Muscle layer of duodenum (tissue), 2 donors: ENCODE data around the gene TRIM39.

ENCODE experiments used
- H3K27ac ChIP-seq: one replicate; pipeline ENCODE4 v1.7.0; 2013; ENCODE audit warnings: mild to moderate bottlenecking, low read length
- H3K27me3 ChIP-seq: one replicate; pipeline ENCODE4 v1.7.0; 2013; ENCODE audit warnings: low read depth, mild to moderate bottlenecking, control low read depth, low read length
- H3K36me3 ChIP-seq, 2 donors: one replicate each; pipeline ENCODE4 v1.7.0; 2013; ENCODE audit warnings: low read length in 2 of 2, control low read depth in 1 of 2, mild to moderate bottlenecking in 1 of 2; ENCODE audit not compliant: insufficient read depth in 2 of 2, control insufficient read depth in 1 of 2
- H3K4me1 ChIP-seq, 2 donors: one replicate each; pipeline ENCODE4 v1.7.0; 2013; ENCODE audit warnings: low read length in 2 of 2, mild to moderate bottlenecking in 2 of 2, control low read depth in 1 of 2, moderate library complexity in 1 of 2; ENCODE audit not compliant: insufficient read depth in 2 of 2, control insufficient read depth in 1 of 2
- H3K4me3 ChIP-seq, 2 donors: one replicate each; pipeline ENCODE4 v1.7.0; 2013; ENCODE audit warnings: low read length in 2 of 2, low read depth in 1 of 2, mild to moderate bottlenecking in 1 of 2
- H3K9me3 ChIP-seq, 2 donors: one replicate each; pipeline ENCODE4 v1.7.0; 2013; ENCODE audit warnings: low read length in 2 of 2, control low read depth in 1 of 2, mild to moderate bottlenecking in 1 of 2; ENCODE audit not compliant: control insufficient read depth in 1 of 2
- donor health status: healthy.

TRIM39 gene

DNA sequence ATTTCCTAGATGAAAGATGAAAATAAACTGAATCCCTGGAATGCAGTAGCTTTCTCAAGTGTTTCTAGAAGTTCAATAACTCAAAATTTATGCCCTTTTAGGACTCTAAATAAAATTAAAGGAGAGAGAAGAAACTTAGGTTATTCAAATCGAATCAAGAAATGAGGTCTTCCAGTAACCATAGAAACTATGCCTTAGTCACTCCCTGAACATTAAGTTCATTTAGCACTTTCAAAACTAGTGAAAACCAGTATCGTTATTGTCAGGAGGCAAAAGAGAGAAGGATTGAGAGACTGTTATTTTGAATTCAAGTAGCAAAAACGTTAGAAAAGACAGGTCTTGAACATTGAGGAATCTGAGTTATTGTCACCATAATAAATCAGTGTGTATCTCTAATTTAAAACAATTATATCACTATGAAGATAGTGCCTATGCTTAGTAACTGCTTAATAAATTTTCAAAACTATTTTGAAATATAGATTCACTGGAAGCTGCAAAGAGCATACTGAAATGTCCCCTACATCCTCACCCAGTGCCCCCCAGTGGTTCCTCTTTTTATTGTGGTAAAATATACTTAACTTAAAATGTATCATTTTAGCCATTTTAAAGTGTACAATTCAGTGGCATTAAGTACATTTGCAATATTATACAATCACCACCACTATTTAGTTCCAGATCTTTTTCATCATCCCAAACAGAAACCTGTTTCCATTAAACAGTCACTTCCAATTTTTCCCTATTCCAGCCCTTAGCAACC is 22.9 kb downstream of the TRIM39 start:
- Histone ChIP-seq H3K4me3 (no peak overlapping the region), H3K4me1 (peaks cover 4 to 9% of the 10 kb centered on the region in 2 donors), H3K36me3 (peaks cover 6 to 17% of the 10 kb centered on the region in 2 donors), H3K27me3 (no peaks in the 10 kb centered on the region), H3K27ac (no peak overlapping the region), H3K9me3 (no peaks in the 10 kb centered on the region)

DNA sequence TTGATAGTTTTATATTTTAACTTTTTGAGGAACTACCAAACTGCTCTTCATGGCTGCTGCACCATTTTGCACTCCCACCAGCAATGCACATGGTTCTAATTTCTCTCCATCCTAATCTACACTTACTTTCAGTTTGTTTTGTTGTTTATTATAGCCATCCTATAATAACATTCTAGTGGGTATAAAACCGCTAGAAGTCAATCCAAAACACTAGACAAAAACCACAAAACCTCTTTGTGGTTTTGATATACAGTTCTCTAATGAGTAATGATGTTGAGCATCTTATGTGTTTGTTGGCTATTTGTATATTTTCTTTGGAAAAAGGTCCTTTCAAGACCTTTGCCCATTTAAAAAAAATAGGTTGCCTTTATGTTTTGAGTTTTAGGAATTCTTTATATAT is 23.8 kb downstream of the TRIM39 start:
- H3K27me3 ChIP-seq = no peaks in the 10 kb centered on the region
- no peak overlapping the region for H3K27ac ChIP-seq
- peaks cover 6 to 17% of the 10 kb centered on the region in 2 donors for H3K36me3 ChIP-seq
- no peaks in the 10 kb centered on the region for H3K9me3 ChIP-seq
- peaks cover 4 to 9% of the 10 kb centered on the region in 2 donors for H3K4me1 ChIP-seq
- H3K4me3 ChIP-seq = no peak overlapping the region

DNA sequence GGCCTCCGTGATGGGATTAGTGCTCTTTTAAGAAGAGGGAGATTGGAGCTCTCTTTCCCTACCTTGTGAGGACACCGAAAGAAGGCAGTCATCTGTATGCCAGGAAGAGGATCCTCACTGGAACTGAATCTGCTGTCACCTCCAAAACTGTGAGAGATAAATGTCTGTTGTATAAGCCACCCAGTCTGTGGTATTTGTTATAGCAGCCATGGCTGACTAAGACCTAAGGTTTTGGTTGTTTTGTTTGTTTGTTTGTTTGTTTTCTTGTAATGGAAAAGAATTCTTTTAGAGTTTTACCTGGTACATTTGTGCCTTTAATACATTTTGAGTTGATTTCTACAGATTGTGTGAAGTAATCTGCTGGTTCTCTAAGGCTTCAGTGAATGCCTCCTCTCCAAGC is 25.8 kb downstream of the TRIM39 start:
- H3K27me3 ChIP-seq = peaks cover 8% of the 10 kb centered on the region
- peaks cover 0 to 2% of the 10 kb centered on the region in 2 donors for H3K4me1 ChIP-seq
- peaks cover 0 to 8% of the 10 kb centered on the region in 2 donors for H3K36me3 ChIP-seq
- H3K27ac ChIP-seq = no peak overlapping the region
- H3K4me3 ChIP-seq = no peak overlapping the region
- no peaks in the 10 kb centered on the region for H3K9me3 ChIP-seq

DNA sequence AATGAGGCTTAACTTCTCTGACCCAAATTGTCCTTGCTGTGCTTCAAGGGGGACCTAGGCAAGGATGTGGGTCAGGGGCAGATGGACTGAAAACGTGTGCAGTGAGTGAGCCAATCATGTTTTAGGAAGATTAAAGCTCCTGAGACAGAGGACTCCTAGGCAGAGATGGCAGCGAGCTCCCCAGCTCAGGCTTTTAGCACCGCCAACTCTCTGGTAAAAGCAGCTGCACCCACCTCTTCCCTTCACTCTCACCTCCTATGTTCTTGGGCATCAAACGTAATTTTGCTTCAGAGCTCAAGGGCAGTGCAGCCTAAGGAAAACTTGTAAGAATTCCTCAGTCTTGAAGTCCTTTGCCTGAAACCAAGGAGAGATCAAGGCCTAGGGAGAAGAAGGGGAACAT is 28.6 kb downstream of the TRIM39 start:
- Histone ChIP-seq H3K9me3 (no peaks in the 10 kb centered on the region), H3K4me1 (peaks cover 0 to 9% of the 10 kb centered on the region in 2 donors), H3K4me3 (no peak overlapping the region), H3K27ac (no peak overlapping the region), H3K27me3 (peaks cover 21% of the 10 kb centered on the region), H3K36me3 (peaks cover 0 to 8% of the 10 kb centered on the region in 2 donors)

DNA sequence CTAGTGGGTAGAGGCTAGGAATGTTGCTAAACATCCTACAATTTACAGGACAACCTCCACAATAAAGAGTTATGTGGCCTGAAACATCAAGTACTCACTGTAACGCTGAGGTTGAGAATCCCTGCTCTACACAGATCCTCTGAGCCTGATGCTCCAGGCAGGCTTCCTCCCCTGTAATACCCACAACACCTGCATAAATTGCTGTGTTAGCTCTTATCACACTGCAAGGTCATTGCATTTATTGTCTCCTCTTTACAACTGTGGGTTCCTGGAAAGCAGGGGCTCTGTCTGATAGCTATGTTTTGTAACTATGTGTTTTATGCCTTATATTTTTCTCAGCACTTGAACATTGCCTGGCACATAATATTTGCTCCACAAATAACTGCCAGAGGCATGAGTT is 29.8 kb downstream of the TRIM39 start:
- H3K9me3 ChIP-seq = no peaks in the 10 kb centered on the region
- H3K36me3 ChIP-seq = peaks cover 0 to 8% of the 10 kb centered on the region in 2 donors
- no peak overlapping the region for H3K27ac ChIP-seq
- H3K4me1 ChIP-seq = peaks cover 0 to 9% of the 10 kb centered on the region in 2 donors
- peaks cover 29% of the 10 kb centered on the region for H3K27me3 ChIP-seq
- H3K4me3 ChIP-seq = no peak overlapping the region

DNA sequence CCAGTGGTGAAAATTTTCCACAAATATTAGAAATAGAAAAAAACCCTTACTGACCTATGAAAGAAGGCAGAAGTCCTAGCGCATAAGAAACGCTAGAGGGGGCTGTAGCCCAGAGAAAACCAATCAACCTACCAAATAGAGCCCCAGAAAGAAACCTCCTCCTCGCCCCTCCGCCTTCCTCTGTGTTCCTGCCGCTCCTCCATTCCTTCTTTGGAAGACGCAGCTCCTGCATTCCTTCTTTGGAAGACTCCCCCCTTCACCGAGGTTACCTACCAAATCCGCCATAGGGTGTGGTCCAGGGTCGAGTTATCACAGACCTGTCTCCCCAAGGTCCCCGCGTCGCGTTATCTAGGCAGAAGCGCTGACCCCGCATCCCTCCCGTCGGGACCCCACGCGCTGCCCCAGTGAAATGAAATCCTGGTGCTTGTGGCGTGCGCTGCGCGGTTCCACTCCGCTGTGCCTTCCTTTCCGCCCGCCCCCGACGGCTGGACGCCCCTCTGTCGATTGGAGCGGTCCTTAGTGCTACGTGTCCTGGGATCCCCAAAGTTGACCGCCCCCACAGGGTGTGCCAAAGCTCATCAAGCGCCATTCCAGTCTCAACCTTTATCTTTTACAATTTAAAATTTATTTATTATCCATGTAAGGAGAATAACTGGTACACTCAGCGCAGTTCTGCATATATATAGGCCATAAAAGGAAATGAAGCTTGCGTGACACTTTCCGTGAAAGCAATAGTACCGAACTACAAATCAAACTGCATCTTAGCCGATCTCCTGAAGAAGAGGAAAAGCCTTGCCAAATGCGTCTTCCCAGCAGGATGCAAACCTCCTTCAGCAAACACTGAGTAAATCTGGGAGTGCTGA is 31.2 kb downstream of the TRIM39 start:
- no peak overlapping the region for H3K27ac ChIP-seq
- H3K27me3 ChIP-seq = peaks cover 29% of the 10 kb centered on the region
- peaks cover 0 to 8% of the 10 kb centered on the region in 2 donors for H3K36me3 ChIP-seq

DNA sequence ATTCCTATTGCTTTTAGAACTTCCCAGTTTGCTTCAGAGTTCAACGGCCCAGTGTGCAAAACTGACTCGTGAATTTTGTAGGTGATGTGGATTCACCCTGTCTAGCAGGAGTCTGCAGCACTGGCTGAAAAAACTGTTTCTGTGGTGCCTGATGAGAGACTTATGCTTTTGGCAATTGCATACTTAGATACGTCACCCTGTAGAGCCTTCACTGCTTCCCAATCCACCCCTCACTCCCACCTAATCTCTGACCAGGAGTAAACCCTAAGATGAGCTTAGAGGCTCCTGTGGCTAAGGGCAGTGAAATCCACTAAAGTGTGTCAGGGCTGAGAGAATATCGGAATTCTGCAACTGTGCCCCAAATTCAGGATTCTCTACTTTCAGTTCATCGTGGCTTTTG is 32.5 kb downstream of the TRIM39 start:
- Histone ChIP-seq H3K36me3 (no peaks in the 10 kb centered on the region), H3K4me1 (peaks cover 0 to 9% of the 10 kb centered on the region in 2 donors), H3K9me3 (no peaks in the 10 kb centered on the region), H3K27ac (no peak overlapping the region), H3K4me3 (no peak overlapping the region), H3K27me3 (peaks cover 29% of the 10 kb centered on the region)

More for the DNA sequence above, 31.2 kb downstream of the TRIM39 start:
- Histone ChIP-seq H3K4me3 (peak overlapping the region; percentile 67 to 71), H3K4me1 (peaks cover 0 to 9% of the 10 kb centered on the region in 2 donors), H3K9me3 (no peaks in the 10 kb centered on the region)

DNA sequence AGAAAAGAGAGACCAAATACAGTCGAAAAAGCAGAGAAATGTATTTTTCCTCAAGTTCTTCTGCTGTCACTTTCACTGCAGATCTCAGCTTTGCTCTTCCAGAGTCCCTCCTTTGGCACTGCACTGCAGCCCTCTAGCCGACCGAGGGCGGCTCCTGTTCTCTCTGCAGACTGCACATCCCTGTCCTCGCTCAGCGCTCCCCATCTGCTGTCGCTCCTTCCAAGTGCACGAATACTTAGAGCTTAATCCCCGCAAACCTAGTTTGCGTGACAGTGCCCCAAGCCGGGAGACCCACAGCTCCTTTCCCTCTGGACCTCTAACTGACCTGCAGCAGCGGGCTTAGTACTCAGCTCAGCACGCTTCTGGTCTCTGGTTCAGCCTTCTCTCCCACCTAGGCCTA is 33.4 kb downstream of the TRIM39 start:
- H3K36me3 ChIP-seq = no peaks in the 10 kb centered on the region
- H3K27ac ChIP-seq = no peak overlapping the region
- no peak overlapping the region for H3K4me3 ChIP-seq
- no peaks in the 10 kb centered on the region for H3K9me3 ChIP-seq
- H3K27me3 ChIP-seq = peaks cover 29% of the 10 kb centered on the region
- peaks cover 0 to 9% of the 10 kb centered on the region in 2 donors for H3K4me1 ChIP-seq

DNA sequence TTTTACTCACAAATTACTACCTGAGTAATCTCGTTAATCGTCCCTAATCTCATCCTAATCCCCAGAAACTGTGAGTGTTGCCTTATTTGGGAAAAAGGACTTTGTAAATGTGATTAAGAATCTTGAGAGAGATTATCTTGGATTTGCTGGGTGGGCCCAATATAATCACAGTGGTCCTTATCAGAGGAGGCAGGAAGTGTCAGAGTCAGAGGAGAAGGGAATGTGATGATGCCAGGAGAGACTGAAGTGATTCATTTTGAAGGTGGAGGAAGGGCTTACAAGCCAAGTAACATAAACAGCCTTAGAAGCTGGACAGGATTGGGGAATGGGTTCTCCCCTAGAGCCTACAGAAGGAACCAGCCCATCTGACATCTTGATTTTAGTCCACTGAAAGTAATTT is 34.9 kb downstream of the TRIM39 start:
- peaks cover 26% of the 10 kb centered on the region for H3K27me3 ChIP-seq
- H3K27ac ChIP-seq = no peak overlapping the region
- H3K4me1 ChIP-seq = peaks cover 0 to 9% of the 10 kb centered on the region in 2 donors
- no peaks in the 10 kb centered on the region for H3K36me3 ChIP-seq
- H3K9me3 ChIP-seq = no peaks in the 10 kb centered on the region
- no peak overlapping the region for H3K4me3 ChIP-seq

DNA sequence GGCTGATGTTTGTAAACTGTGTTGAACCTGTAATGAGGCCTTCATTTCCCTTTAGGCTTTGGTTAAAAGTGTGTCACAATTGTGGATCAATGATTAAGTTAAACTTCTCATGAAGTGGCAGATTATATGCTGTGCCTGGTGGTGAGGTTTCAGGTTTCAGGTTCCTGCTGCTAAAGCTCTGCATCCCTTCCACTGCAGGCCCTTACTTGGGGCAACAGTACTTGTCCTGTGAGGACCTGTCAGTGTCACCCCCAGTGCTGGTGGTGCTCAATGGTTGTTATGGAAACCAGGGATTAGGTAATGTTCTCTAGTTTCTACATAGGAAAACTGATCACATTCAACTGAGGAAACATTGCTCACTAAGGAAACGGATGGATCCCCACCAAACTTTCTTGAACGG is 36.7 kb downstream of the TRIM39 start:
- Histone ChIP-seq H3K4me3 (no peak overlapping the region), H3K36me3 (no peaks in the 10 kb centered on the region), H3K27me3 (peaks cover 18% of the 10 kb centered on the region), H3K27ac (no peak overlapping the region), H3K4me1 (no peaks in the 10 kb centered on the region), H3K9me3 (no peaks in the 10 kb centered on the region)

DNA sequence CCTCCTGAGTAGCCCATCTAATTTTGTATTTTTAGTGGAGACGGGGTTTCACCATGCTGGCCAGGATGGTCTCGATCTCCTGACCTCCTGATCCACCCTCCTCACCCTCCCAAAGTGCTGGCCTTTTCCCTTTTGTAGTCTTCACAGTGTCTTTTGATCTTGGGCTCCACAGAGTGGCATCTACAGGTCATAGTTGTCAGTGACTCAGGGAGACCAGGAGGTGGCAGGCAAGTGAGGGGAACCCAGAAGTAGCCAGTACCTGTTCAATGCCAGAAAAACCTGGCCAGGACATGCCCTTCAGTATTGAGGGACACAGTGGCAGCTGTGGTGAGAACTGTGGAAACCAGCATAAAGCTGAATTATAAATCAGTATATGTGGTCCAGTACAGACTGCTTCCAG is 37.9 kb downstream of the TRIM39 start:
- Histone ChIP-seq H3K4me3 (no peak overlapping the region), H3K27ac (no peak overlapping the region), H3K27me3 (peaks cover 14% of the 10 kb centered on the region), H3K36me3 (no peaks in the 10 kb centered on the region), H3K4me1 (no peaks in the 10 kb centered on the region), H3K9me3 (no peaks in the 10 kb centered on the region)
